Activated CD4-positive, alpha-beta T cell treated with anti-CD3 and anti-CD28 coated beads, Interleukin-2, Interleukin-6, amounts not matched to agents 100 ng/mL and 50 ng/mL, durations not matched to agents 16 hours and 8 hours (primary cell): ENCODE data around the gene RAB3IL1.

Experiments used
- DNase-seq: peaks from one replicate; pipeline ENCODE4 v3.0.0-alpha.2; 2020

Gene RAB3IL1

DNA sequence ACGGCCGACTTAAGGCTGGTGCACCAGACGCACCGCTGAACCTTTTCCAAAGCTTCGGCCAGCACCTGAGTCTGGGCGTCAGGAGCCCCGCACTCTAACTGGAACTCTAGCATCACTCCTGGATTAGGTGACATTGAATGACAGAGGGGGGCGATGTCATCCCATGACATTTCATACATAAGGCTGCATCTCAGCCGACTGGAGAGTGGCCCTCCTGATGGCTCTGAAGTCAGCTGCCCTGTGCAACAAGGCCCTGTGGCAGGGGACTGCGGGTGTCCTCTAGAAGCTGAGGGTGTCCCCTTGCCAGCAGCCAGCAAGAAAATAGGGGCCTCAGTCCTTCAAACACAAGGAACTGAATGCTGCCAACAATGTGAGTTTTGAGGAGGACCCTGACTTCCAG lies 16.0 kb downstream of the RAB3IL1 start:
- no peak for DNase-seq

DNA sequence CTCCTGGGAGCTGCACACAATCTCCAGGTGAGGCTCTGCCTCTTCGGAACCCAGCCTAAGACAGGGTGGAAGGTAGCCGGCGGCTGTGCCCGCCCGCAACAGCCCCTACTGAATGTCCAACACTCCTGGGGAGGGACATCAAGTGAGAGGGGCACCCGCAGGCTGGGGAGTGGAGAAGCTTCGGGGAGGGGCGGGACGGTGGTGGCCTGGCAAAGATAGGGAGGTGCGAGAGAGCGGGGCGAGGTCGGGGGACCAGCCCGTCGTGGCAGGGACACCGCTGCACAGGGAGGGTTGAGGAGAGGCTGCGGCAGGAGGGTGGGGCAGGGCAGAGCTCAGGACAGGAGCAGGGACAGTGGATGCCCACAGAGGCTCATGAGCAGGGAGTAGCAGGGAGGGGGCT lies 17.1 kb downstream of the RAB3IL1 start:
- DNase-seq, result no peak

DNA sequence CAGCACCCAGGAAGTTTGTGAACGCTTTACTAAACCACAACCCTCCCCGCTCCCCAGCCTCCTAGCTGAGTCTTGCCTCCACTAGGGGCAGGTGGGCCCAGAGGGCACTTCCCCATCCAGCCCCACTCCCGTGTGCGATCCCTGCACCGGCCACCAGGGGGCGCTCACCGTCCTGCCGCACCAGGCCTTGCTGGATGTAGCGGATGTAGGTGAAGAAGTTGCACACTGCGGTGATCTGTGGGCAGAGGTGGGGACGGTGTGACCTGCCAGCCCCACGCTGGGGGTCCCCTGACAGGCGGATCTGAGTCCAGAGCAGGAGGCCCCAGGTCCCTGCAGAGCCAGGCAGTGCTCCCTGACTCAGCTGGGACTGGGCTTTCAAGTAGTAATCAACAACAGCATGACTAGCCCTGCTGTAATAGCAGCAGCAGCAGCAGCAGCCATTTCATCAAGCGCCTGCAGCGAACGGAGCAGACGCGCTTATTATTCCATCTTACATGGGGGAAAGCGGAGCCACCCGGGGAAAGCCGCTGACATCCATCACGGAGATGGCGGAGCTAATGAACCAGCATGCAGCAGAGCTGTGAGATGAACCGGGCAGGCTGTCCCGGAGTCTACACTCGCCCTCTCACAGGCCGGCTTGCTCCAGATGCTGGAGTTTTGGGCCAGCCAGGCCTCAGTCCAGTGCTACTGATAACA lies 18.1 kb downstream of the RAB3IL1 start:
- peak; percentile 95 for DNase-seq

DNA sequence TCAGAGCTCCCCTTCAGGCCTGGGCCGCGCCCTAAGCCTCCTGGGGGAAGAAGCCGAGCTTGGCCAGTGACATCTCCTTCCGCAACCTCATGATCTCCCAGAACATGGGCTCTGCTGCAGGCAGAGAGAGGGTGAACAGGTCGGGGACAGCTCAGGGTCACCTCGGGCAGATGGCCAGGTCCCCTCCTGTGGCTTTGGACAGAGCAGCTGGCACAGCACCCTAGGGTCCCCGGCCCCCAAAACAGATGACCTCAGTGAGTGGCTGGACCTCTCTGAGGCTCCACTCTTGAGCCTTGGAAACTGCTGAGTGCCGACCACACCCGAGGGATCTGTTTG lies 19.2 kb downstream of the RAB3IL1 start:
- no peak for DNase-seq

DNA sequence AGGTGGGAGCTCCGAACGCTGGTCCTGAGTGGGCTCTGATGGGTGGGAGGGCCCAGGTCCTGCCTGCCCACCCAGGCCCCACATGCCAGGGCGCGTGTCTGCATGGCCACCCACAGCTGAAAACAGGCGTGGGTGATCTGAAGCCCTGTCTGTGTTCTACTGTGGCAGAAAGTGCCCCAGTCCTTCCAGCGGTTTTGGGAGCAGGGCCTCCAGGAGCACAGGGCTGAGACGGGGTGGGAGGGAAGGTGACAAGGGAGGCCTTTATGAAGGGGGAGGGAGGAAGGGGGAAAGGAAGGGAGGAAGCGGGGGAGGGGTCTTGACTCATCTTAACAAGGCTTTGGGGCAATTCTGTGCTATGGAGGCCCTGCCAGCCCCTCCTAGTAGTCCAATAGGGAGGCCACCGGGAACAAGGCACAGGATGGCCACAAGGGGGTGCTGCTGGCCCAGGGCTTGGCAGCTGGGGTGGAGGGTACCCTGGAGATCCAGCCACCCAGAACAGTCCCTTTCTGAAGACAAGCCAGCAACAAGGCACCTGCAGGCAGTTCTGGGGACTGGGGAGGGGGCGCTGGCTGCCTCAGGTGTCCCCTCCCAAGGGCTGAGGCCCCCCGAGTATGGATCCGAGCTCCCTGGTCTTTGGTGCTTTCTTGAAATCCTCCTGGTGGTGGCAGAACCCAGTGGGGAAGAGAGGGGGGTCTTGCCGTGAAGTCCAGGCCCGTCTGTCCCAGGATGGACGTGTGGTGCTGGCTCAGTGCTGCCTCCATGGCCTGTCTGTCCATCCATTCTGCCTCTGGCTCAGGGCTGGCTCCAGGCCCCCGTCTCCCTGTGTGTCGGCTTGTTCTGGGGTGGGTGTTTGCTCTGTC lies 19.7 kb downstream of the RAB3IL1 start:
- DNase-seq, result peak; percentile 86

DNA sequence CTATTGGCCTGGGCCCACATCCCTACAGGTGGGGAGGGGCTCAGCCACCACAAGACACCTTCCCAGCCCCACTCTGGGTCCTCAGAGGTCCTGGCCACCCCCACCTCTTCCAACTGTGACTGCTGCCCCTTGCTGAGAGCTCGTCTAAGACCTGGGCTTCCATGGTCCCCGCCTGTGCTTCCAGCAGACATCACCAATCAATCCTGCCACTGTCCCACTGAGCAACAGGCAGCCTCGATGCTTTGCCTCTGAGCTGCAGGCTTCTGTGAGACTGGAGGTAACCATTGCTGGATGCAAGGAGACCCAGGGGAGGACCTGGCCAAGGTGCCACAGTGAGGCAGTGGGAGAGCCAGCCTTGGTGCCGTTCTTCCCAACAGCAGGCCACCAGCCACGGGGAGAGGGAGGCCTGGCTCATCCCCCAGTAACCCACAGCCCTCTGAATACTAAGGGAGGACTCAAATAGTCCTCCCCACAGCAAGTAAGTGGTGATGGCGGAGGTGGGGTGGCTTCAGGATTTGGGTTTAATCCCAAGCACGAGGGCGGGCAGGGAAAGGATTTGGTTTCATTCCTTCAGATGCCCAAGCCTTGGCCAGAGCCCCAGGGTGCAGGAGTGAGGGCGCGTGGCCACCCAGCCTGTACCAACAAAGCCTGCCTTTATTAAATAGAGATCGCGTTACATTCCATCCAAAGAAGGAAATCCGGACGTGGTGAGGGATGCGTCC lies 20.5 kb downstream of the RAB3IL1 start:
- DNase-seq, result no peak

DNA sequence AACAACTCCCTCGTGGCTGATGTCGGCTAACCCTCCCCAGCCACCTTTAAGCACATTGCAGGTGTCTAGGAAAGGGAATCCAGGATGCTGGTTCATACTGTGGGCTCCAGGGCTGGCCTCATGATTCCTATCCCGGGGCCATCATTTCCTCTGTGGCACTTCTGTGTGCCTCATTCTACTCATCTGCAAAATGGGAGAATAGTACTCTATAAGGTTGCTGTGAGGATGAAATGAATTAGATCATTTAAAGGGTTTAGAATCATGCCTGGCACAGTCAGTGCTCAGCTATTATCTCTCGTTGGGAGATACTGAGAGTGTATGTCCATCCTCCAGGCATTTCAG lies 21.7 kb downstream of the RAB3IL1 start:
- no peak for DNase-seq

DNA sequence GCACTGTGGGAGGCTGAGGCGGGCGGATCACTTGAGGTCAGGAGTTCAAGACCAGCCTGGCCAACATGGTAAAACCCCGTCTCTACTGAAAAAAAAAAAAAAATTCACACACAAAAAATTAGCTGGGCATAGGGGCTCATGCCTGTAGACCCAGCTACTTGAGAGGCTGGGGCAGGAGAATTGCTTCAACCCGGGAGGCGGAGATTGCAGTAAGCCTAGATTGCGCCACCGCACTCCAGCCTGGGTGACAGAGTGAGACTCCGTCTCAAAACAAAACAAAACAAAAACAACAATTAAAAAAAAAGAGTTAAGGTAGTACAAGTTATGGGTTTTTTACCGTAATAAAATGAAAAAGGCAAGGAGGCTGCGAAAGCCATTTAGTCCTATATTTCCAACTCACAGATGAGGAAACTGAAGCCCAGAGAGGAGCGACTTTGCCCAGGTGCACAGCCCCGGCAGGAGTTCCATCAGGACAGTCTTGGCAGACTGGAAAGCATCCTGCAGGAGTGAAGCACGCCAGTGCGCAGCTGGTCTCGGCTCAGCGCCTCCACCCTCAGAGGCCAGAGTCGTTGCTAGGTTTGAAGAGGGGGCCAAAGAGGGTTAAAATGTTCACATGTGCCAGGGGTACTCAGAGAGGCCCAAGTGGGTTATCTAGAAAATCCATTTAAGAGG lies 22.2 kb downstream of the RAB3IL1 start:
- DNase-seq, result no peak

DNA sequence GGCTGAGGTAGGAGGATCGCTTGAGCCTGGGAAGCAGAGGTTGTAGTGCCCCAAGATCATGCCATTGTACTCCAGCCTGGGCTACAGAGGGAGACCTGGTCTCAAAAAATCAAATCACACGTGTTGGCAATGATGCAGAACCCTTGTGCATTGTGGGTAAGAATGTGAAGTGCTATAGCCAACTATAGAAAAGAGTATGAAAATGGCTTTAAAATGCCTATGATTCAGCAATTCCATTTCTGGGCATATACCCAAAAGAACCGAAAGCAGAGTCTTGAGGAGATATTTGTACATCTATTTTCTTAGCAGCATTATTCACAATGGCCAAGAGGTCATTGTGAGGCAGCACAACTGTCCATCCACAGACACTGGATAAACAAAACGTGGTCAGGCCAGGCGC lies 23.4 kb downstream of the RAB3IL1 start:
- no peak for DNase-seq

DNA sequence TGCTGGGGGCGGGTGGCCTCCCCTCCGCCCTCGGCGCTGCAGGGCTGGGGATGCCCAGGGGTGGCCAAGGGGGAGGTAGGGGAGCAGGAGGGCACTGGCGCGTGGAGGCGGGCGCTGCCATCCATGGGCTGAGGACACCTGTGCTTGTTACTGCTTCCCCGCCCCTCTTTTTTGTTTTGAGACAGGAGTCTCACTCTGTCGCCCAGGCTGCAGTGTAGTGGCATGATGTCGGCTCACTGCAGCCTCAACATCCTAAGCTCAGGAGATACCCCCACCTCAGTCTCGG lies 25.3 kb downstream of the RAB3IL1 start:
- DNase-seq, result no peak

DNA sequence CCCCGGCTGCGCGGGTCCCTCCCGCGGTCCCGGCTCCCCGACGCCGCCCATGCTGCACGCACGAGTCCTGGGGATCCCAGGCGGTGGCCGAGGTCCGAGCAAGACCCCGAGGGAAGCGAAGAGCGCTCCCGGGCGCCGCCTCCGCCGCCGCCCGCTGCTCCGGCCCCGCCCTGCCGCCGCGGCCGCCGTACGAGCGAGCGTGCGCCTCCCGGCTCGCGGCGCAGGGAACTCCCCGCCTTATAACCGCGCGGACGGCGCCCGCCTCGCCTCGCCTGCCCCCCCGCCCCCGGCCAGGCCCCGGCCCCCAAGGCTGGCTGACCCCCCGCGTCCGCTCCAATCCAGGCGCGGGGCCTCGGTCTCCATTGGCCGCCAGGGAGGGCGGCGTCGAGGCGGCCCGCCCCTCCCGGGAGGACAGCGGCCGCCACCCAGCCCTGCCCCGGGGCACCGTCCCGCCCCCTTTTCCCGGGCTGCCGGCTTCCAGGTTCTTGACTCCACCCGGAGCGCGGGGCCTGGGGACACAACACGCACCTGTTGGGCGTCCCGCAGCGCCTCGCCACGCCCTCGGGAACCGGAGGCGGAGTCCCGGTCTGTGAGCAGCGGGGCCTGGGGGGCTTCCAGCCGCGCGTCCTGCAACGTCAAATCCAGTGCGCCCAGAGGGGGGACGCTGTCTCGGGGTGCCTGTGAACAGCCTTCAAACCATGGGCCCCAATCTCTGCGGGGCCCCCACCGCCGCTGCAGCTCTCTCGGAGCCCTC lies 25.9 kb downstream of the RAB3IL1 start, which contains the start of gene FADS3:
FADS3 (minus strand) TSS at position 215 of the 754 bp plus-strand sequence; CDS start at position 51, 164 bp downstream.
- peak; percentile 47 for DNase-seq

DNA sequence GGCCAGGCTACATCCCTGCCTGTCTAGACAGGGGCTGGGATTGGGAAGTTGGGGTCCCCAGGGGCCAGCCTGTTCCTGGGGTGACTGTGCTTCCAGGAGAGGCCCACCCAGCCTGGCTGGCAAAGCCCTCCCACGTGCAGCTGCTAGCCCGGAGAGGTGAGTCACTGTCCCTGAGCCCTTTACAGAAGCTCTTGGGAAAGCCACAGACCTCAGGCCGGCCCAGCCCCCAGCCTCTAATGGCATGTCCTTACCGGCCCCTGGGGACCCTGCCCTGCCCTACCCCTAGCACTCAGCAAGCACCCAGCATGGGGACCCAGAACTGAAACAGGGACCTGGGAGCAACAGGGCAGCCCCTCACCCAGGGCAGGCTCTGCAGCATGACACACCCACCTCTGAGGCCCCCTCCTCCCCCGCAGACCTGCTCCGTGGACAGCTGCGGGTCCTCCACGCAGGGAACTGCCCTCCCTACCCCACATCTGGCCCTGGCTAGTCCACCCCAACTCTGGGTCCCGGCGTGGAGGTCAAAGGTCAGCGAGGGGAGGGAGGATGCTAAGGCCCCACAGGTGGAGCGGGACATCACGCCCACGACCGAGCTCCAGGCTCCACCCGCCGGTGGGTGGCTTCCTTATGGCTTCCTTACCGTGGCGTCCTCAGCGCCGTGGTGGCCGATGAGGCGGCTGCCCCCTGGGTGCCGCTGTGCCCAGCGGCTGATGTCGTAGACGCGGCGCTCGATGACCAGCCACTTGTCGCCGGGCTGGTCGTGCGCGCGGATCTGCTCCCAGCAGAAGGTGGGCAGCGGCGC lies 26.6 kb downstream of the RAB3IL1 start:
- peak; percentile 30 for DNase-seq

DNA sequence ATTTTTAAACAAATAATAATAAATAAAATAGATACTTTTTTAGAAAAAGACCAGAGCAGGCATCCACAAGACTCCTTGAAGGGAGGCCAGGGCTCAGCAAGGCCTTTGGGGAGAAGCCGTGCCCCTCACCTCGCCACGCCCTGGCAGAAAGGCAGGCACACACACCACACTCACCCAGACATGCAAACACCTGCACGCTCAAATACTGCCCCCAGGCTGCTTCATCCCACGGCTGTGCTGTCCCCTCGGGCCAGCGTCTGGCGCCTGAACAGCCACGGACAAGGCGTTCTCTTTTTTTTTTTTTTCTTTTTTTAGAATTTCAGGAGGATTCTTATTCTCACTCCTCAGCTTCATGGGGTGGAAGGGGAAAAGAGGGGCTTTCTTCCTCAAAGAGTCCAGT lies 27.5 kb downstream of the RAB3IL1 start:
- no peak for DNase-seq

DNA sequence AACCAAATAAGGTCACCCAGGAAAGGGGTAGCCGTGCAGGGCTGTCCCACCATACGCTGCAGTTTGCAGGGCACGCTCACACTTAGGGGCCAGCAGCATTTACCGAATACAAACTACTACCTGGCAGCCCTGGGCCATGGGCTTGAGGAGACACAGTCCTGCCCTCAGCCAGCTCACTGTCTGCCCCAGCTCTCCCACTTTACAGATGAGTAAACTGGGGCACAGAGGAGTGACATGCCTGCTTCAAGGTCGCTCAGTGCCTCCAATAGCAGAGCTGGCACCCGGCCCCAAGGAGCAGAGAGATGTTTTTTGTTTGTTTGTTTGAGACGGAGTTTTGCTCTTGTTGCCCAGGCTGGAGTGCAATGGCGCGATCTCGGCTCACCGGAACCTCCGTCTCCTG lies 28.8 kb downstream of the RAB3IL1 start:
- no peak for DNase-seq

DNA sequence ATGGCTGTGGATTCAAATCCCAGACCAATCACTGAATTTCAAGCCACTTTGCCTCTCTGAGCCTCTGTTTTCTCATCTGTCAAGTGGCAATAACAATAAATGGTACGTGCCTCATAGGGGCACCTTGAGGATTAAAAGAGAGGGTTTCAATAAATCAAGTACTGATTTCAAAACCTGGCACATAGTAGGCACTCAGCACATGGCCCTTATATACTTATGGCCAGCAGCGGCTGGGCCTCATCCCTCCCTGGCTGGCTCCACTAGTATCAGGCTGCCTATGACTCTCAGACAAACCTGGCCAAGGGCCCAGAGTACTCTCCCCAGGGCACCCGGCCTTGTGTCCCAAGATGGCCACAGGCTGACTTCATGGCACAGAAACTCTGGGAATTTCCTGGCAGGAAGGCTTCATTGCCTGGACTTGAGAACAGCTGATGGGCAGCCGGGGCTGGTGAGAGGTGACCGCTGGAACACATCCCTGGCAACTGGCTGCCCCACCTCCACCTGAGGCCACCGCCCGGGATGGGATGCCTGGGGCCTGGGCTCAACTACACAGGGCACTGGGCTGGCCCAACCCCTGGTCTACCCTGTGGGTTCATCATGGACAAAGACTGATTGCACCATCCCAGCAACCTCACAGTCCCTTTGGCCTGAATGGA lies 29.4 kb downstream of the RAB3IL1 start:
- DNase-seq, result no peak

DNA sequence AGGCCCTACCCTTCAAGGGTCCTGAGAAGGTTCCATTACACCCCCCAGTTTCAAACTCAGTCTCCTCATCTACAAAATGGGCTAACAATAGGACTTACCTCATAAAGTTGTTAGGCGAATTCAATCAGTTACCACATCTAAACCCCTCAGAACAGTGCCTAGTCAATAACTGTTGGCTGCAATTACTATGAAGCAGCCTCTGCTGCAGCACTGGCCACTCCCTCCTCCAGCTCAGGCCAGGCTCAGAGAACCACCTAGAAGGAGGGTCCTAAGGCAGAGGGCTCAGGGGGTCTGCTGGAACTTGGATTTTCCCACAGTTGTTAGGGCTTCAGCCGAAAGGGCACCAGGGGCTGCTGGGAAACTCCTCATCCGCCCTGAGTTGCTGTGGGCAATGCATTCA lies 30.7 kb downstream of the RAB3IL1 start:
- DNase-seq, result no peak

DNA sequence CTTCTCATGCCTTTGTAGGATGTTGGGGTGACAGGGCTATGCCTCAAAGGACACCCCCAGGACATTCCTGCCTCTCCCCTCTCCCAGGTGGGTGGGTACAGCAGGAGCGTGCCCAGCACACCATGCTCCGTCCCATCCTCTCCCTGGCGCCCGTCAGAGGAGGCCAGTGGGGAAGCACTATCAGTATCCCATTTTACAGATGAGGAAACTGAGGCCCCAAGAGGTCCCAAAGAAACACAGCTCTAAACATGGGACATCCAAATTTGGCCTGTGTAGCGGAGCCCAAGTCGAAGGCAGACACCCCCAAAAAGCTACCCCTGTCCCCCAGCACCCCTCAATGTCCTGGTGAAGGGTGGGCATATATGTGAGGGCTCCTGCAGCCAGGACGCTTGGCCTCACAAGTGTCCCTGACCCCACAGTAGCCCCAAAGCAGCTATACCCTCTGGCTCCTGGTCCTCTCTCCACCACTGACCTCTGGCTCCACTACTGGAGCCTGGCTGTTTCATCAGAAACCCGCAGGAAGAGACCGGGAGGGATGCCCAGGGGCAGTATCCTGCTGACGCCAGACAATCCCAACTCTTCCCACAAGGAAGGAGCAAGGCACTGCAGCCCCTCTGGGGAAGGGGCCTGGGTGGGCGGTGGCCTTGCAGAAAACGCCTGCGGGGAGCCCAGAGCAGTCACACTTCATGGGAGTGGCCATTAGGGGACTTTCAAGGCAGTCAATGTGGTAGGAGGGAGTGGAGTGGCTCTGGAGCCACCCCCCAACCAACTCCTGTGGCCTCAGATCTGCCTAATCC lies 31.4 kb downstream of the RAB3IL1 start:
- DNase-seq, result no peak

DNA sequence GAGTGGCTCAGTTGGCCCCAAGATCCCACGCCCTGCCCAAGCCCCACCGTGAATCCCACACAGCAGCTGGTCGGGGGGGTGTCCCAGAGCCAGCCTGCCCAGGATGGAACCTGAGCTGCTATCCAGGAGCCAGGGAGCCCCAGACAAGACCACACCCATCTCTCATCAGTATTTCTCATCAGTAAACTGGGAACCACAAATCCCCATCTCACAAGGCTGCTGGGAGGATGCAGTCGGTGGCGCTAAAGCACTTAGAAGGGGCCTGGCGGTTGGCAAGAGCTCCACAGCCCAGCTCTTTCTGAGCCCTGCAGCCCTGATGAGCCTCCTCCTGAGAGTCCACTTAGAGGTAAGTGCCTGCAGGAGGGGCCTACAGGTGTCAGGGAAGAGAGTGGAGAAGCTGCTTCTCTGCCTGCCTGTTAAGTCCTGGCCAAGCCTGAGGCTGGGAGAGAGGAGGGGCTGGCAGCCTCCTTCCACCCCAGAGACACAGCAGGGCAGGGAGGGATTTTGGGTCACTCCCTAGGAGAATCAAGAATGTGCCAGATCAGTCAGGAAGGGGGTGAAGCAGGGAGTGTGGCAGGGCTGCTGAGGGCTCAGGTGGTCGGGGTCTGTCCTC lies 32.1 kb downstream of the RAB3IL1 start:
- DNase-seq, result no peak

DNA sequence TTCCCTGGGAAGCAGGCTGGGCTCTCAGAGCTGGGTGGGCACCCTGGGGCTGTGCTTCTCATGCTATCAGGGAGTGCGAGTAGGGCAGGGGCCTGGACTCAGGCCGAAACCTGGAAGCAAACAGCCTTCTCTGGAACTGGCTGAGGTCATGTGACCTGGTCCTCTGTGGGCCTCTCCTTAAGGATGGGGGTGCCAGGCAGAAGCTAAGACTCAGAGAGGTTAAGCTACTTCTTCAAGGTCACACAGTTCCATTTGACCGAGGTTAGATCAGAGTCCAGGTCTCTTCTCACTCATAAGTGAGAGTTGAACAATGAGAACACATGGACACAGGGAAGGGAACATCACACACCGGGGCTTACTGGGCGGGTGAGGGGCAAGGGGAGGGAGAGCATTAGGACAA lies 33.4 kb downstream of the RAB3IL1 start:
- DNase-seq, result no peak

DNA sequence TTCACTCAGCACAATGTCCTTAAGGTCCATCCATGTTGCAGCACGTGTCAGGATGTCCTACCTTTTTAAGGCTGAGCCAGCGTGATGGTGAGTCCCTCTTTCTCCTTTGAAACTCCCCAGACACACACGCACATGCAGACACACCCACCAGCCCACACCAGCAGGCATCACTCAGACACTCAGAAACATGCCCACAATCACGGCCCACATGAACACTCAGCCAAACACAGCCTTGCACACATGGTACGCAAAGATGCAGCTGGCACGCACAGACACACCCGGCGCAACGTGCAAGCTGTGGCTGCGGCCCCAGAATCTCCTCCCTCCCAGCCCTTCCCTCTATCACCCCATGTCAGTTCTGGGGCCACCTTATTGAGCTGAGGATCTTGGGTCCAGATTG lies 34.0 kb downstream of the RAB3IL1 start:
- no peak for DNase-seq
